Mononuclear cell (primary cell): Measurements from ENCODE around the gene RUBCN. TPM values are rescaled to one million over a fixed set of nuclear protein-coding genes. Genes with fewer than 3 reads are reported as not detected.
"Not testable (repeated sequence)": the region's sequence is repeated elsewhere in the genome, so short reads cannot be mapped to it uniquely, and the experiment has no call there.

Experiments used
- H3K27me3 ChIP-seq: 2 replicates; pipeline ENCODE4 v1.6.0; 2011; ENCODE audit warnings: low read length, control low read depth; ENCODE audit not compliant: insufficient read depth
- H3K4me1 ChIP-seq: 2 replicates; pipeline ENCODE4 v1.5.1; 2011; ENCODE audit warnings: mild to moderate bottlenecking, low read length, control low read depth; ENCODE audit not compliant: insufficient read depth
- H3K4me3 ChIP-seq: 2 replicates; pipeline ENCODE4 v1.5.1; 2011; ENCODE audit warnings: mild to moderate bottlenecking, low read length, moderate library complexity
- H3K9me3 ChIP-seq: 2 replicates; pipeline ENCODE4 v1.5.1; 2011; ENCODE audit warnings: low read depth, mild to moderate bottlenecking, control low read depth, low read length
- total RNA-seq: library from RNA; depleted of rRNA; stranded (reverse); fragments of >200 nt; gene quantifications from one replicate; pipeline ENCODE4 v1.2.3, GENCODE V29; 2012

Gene RUBCN
- total RNA-seq, 1 donor = 36.7 TPM

DNA sequence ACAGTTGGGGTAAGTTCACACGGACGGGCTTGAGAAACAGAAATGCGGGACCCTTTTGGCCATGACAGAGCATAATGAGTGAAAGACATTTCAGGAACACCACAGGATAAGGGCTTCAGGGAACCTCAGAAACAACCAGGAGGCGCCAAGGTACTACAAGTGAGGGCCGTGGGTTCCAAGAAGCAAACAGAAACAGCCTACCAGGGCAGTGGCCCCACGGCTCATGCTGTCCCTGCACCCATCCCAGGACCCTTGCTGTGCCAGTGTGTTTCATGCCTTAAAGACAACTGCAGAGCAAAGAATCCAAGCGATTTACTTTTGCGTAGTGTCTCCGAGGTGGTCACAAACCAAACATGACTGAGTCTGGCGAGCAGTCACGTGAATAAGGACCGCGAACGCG, 54.0 kb downstream of the RUBCN start:
- H3K9me3 ChIP-seq = no peaks in the 10 kb centered on the region

GRCh38 chr3:197680955-197681521, 55.7 kb downstream of the RUBCN start:
- Histone ChIP-seq H3K9me3 (no peaks in the 10 kb centered on the region), H3K4me1 (peaks cover 11% of the 10 kb centered on the region), H3K27me3 (no peaks in the 10 kb centered on the region), H3K4me3 (no peak overlapping the region)

More for the DNA sequence above, 54.0 kb downstream of the RUBCN start:
- Histone ChIP-seq H3K27me3 (no peaks in the 10 kb centered on the region), H3K4me3 (no peak overlapping the region), H3K4me1 (no peaks in the 10 kb centered on the region)

- Histone ChIP-seq H3K4me3 (no peak overlapping the region), H3K9me3 (no peaks in the 10 kb centered on the region)
Measured at GRCh38 chr3:197675951-197676350, 60.8 kb downstream of the RUBCN start.

DNA sequence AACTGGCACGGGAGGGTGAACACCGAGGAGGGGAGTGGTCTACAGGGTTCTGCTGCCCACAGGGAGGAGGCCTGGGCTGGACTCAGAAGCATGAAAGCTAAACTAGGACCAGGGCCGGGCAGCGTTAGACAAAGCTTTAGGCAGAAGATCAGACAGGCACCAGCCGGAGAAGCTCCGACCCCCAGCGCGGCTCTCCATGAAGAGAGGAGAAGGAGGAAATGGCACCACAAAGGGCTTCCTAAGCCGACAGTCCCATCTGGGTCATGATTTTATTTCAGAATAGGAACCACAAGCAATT, 61.2 kb downstream of the RUBCN start:
- Histone ChIP-seq H3K4me1 (peaks cover 15% of the 10 kb centered on the region), H3K9me3 (no peaks in the 10 kb centered on the region), H3K4me3 (no peak overlapping the region), H3K27me3 (no peaks in the 10 kb centered on the region)

More at GRCh38 chr3:197675951-197676350, 60.8 kb downstream of the RUBCN start:
- Histone ChIP-seq H3K4me1 (peaks cover 15% of the 10 kb centered on the region), H3K27me3 (no peaks in the 10 kb centered on the region)

DNA sequence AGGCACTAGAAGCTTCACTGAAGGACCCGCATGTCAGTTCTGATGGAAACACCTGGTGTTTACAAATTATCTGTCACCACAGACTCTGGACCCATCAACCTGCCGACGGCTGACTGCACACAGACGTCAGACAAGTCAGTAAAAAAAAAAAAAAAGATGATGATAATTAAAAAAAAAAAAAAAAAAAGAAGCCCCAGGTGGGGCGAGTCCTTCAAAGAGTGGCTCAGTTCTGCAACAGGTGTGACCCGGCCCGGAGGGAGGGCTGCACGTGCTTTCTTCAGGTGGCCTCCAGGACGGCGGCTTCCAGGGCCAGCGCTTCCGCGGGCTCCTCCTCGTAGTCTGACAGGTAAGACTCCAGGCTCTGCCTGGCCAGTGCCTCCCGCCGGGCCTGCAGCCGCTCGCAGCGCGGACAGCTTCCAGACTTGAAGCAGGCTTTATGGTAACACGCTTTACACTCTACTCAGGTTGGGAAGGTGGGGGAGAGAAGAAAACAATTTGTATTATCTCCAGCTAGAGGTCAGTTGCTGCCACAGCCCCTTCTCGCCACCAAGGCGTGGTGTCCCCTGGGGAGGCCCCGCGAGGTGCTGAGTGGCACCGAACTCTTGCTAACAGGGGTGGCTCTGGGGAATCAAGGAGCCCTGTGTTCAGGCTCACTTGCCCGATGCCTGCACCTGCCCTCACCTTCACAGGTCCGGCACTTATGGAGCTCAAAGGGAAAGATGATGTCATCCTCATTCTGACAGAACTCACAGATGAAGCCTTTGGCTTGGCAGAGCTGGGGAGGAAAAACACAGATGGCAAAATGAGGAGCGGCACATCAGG, 61.8 kb downstream of the RUBCN start:
- Histone ChIP-seq H3K4me3 (no peak overlapping the region), H3K27me3 (no peaks in the 10 kb centered on the region), H3K9me3 (no peaks in the 10 kb centered on the region), H3K4me1 (peaks cover 15% of the 10 kb centered on the region)

DNA sequence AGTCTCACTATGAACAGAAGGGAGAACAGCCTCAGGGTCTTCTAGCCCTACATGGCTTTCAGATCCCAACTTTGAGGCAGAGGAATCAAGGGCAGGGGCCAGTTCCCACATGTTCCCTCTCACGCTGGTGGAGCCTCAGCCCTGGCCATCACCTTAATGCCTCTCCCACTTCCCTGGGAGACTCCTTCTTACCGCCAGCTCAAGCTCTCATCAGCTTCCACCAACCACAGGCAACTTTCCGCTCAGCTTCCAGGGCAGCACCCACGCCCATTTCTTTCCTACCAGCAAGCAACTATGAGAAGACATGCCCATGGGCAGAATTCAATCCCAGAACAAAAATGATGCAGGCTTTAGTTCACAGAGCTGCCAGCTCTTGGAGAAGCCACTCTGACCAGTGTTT, 63.5 kb downstream of the RUBCN start:
- H3K27me3 ChIP-seq = no peaks in the 10 kb centered on the region
- no peak overlapping the region for H3K4me3 ChIP-seq
- H3K4me1 ChIP-seq = peaks cover 15% of the 10 kb centered on the region
- no peaks in the 10 kb centered on the region for H3K9me3 ChIP-seq

DNA sequence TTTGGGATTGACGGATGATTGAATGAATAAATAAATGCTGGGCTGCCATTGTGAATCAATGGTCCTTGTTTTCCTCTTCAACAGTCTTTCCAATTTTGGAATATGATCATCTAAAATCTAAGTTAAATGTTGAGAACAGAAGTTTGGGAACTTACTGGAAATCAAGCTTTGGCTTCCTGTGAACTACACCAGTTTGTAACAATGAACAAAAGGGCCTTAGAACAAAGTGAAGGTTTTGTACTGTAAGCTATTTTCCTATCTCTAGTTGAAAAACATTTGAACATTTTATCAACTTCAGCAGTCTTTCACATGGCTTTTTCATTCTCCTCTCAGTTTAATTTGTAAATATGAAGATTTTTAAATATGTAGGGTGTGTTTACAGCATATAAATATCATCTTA, 66.3 kb downstream of the RUBCN start:
- Histone ChIP-seq H3K9me3 (no peaks in the 10 kb centered on the region), H3K4me1 (no peaks in the 10 kb centered on the region), H3K4me3 (no peak overlapping the region), H3K27me3 (no peaks in the 10 kb centered on the region)

DNA sequence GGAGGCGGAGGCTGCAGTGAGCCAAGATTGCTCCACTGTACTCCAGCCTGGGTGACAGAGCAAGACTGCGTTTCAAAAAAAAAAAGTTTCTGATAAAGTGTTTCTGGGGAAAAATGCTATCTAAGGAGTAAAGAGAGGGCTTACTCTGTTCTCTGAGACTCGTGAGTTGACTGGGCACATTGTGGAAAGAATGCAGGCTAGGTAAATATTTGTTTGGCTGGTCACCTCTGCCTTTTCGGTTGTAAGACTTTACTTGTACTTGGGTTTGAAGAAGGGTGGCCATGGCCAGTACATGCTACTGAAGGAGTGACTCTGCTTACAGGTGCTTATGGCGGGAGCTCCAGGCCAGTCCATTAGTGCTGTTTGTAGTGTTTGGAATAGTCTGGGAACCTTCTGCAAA, 68.7 kb downstream of the RUBCN start:
- no peaks in the 10 kb centered on the region for H3K27me3 ChIP-seq
- H3K4me3 ChIP-seq = no peak overlapping the region
- H3K4me1 ChIP-seq = no peaks in the 10 kb centered on the region
- H3K9me3 ChIP-seq = no peaks in the 10 kb centered on the region

DNA sequence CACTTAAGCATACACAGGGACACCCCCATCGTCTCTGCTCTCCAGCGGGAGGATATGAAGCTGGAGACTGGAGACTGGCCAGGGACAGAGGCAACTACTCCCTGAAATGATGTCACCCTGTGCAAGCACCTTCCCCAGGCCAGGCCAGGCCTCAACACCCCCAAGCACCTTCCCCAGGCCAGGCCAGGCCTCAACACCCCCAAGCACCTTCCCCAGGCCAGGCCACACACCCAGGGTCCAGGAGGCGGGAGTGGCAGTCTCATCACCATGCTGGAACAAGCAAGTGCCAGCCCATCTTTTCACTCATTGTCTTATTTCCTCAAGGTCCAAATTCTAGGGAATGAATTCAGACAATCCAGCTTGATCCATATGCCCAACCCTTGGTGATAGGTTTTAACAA, 69.4 kb downstream of the RUBCN start:
- not testable (repeated sequence) for H3K9me3 ChIP-seq, H3K4me3 ChIP-seq, H3K27me3 ChIP-seq, H3K4me1 ChIP-seq

GRCh38 chr3:197666221-197666842, 70.4 kb downstream of the RUBCN start:
- not testable (repeated sequence) for H3K9me3 ChIP-seq, H3K4me1 ChIP-seq, H3K27me3 ChIP-seq, H3K4me3 ChIP-seq

DNA sequence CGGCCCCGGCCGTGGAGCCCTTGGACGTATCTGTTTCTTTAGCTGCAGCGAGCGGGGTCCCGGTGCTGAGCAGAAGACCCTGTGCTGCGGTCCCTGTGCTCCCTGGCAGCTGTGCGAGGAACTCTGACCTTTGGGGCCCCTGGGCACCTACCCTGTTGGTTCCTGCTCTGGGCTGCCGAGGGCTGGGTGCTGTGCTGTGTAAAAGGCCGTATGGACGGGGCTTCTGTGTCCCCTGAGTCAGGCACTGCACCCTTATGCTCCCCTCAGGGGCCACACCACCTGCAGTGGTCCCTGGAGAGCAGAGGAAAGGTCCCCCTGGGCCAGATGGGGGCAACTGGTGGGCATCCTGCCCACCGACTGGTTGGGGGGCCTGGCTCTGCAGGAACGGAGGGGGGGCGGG, 71.2 kb downstream of the RUBCN start:
- H3K27me3 ChIP-seq, H3K4me3 ChIP-seq, H3K4me1 ChIP-seq, H3K9me3 ChIP-seq: not testable (repeated sequence)

DNA sequence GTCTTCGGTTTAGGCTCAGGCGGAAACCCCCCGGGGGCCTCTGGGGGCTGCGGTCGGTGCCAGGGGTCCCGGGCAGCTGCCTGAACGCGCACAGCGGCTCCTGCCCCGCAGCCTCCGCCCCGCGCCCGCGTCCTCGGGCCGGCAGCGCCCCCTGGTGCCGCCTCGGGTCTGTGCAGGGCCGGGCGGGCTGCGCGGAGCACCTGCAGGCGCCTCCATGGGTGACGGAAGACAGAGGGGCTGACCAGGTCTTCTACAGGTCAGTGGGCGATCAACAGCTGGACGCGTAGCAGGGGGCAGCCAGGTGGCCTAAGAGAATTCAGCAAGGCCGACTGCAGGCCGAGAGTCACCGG, 71.6 kb downstream of the RUBCN start:
- H3K9me3 ChIP-seq, H3K4me1 ChIP-seq, H3K27me3 ChIP-seq, H3K4me3 ChIP-seq: not testable (repeated sequence)

DNA sequence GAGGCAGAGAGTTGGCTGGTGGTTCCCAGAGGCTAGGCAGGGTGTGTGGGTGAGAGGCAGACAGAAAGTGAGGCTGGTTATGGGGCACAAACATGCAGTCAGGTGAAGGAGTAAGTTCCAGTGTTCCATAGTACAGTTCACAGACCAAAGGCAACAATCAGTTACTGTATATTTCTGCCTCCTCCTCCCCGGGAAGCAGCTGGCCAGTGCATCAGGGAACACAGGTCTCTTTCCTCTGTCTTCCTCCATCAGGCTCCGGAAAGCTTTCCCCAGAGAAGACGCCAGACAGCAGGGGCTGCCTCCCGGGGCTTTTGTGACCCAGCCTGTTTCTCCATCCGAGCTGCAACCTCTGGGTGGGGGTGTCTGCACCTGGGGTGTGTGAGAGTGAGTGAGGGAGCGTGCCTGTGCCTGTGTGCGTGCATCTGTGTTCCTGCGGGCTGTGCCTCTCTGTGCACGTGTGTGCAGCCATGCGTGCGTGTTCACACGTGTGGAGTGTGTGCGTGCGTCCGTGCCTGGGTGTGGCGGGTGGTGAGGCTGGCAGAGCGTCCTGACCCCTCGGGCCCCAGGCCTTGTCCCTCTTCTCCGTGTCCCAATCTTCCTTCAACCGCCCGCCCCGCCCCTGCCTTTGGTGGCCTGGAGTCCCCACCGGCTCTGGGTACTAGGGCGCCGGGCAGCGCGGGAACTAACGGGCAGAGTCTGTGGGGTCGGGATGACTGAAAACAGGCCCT, 72.1 kb downstream of the RUBCN start:
- H3K9me3 ChIP-seq, H3K4me1 ChIP-seq, H3K4me3 ChIP-seq, H3K27me3 ChIP-seq: not testable (repeated sequence)

DNA sequence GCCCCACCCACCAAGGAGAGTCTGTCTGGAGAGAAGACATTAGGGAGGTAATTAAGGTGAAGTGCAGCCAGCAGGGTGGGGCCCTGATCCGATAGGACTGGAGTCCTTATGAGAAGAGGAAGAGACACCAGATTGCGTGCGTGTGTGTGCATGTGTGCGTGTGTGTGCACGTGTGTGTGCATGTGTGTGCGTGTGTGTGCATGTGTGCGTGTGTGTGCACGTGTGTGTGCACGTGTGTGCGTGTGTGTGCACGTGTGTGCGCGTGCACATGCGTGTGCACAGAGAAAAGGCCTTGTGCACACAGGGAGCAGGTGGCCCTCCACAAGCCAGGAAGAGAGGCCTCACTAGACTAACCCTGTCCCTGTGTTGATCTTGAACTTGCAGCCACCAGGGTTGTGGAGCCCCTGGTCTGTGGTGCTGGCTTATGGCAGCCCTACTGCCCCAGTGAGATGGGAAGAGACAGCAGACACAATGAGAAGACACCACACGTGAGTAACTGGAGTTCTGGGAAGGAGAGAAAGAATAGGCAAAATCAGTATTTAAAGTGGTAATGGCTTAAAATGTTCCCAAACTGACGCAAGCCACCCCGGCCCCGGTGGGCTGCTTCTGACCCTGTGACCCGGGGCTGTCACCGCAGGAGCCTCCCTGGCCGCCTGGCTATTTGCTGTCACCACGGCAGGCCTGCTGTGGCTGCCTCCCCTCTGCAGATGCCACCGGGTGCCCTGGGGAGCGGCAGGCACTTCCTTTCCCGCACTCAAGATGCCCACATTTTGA, 73.2 kb downstream of the RUBCN start:
- not testable (repeated sequence) for H3K4me3 ChIP-seq, H3K9me3 ChIP-seq, H3K27me3 ChIP-seq, H3K4me1 ChIP-seq

GRCh38 chr3:197662352-197662751, 74.4 kb downstream of the RUBCN start:
- H3K27me3 ChIP-seq, H3K4me3 ChIP-seq, H3K9me3 ChIP-seq, H3K4me1 ChIP-seq: not testable (repeated sequence)
